Loucy (cell line): ENCODE results near the gene SHISAL1.

Source experiments
- H2AFZ ChIP-seq: fragments of 200-600 bp; sonication (generic); 2 replicates; pipeline ENCODE4 v1.6.0; 2016; ENCODE audit warnings: antibody characterized with exemption, mild to moderate bottlenecking, low read length, moderate library complexity
- H3F3A ChIP-seq: fragments of 200-600 bp; 2 replicates; pipeline ENCODE4 v1.6.0; 2016; ENCODE audit warnings: antibody characterized with exemption, low read depth, mild to moderate bottlenecking
- H3K27me3 ChIP-seq: fragments of 200-600 bp; sonication (generic); 2 replicates; pipeline ENCODE4 v1.6.1; 2014; ENCODE audit warnings: low read length, mild to moderate bottlenecking; ENCODE audit not compliant: insufficient read depth, poor library complexity, severe bottlenecking
- H3K36me3 ChIP-seq: fragments of 200-600 bp; sonication (generic); 2 replicates; pipeline ENCODE4 v1.6.1; 2016; ENCODE audit warnings: low read length; ENCODE audit not compliant: insufficient read depth
- H3K4me1 ChIP-seq: fragments of 200-600 bp; sonication (generic); 2 replicates; pipeline ENCODE4 v1.5.1; 2014; ENCODE audit warnings: low read length, mild to moderate bottlenecking; ENCODE audit not compliant: insufficient read depth, poor library complexity, severe bottlenecking
- H3K4me2 ChIP-seq: fragments of 200-600 bp; sonication (generic); 2 replicates; pipeline ENCODE4 v1.6.0; 2014; ENCODE audit warnings: antibody characterized with exemption, low read length, low read depth, mild to moderate bottlenecking; ENCODE audit not compliant: poor library complexity, severe bottlenecking
- H3K4me3 ChIP-seq: fragments of 200-600 bp; sonication (generic); 2 replicates; pipeline ENCODE4 v1.5.1; 2014; ENCODE audit warnings: low read length, mild to moderate bottlenecking, mixed read lengths; ENCODE audit not compliant: poor library complexity, severe bottlenecking
- H3K79me2 ChIP-seq: fragments of 200-600 bp; sonication (generic); 2 replicates; pipeline ENCODE4 v1.6.1; 2014; ENCODE audit warnings: low read length; ENCODE audit not compliant: insufficient read depth
- H3K9ac ChIP-seq: fragments of 200-600 bp; sonication (generic); 2 replicates; pipeline ENCODE4 v1.6.0; 2014; ENCODE audit warnings: mild to moderate bottlenecking, low read depth, low read length, moderate library complexity; ENCODE audit not compliant: poor library complexity, severe bottlenecking
- H3K9me2 ChIP-seq: fragments of 200-600 bp; sonication (generic); replicated peaks from 2 replicates; pipeline ENCODE4 v1.6.1; 2016; ENCODE audit warnings: low read depth, low read length, mixed read lengths
- H3K9me3 ChIP-seq: fragments of 200-600 bp; sonication (generic); 2 replicates; pipeline ENCODE4 v1.6.1; 2014; ENCODE audit warnings: mild to moderate bottlenecking, antibody characterized with exemption, low read length, low read depth; ENCODE audit not compliant: insufficient read depth
- H4K20me1 ChIP-seq: fragments of 200-600 bp; sonication (generic); 2 replicates; pipeline ENCODE4 v1.6.0; 2014; ENCODE audit warnings: antibody characterized with exemption, low read length, mild to moderate bottlenecking; ENCODE audit not compliant: insufficient read depth, poor library complexity, severe bottlenecking
- EZH2phosphoT487 ChIP-seq: fragments of 200-600 bp; IDR thresholded peaks from 2 replicates; pipeline ENCODE4 v1.6.1; 2018; ENCODE audit warnings: antibody characterized with exemption, mild to moderate bottlenecking, moderate library complexity, borderline replicate concordance
- TF ChIP-seq, protein P1 (sequence below): fragments of 200-600 bp; sonication (generic); conservative IDR thresholded peaks from 2 replicates; pipeline ENCODE4 v1.5.1; 2014; ENCODE audit warnings: mild to moderate bottlenecking, antibody characterized with exemption, low read length

The SHISAL1 gene

GRCh38 chr22:44206696-44207095, 106.1 kb downstream of the SHISAL1 start:
- Histone ChIP-seq H3K27me3 (no peaks in the 10 kb centered on the region), H3F3A (no peaks in the 10 kb centered on the region; the same call in 1 of the 2 replicates), H2AFZ (no peak overlapping the region), H3K9ac (no peak overlapping the region), H4K20me1 (no peaks in the 10 kb centered on the region), H3K36me3 (peaks cover 3% of the 10 kb centered on the region; the same call in 1 of the 2 replicates), H3K9me2 (no peaks in the 10 kb centered on the region), H3K4me1 (peaks cover 3% of the 10 kb centered on the region), H3K9me3 (peaks cover 10% of the 10 kb centered on the region; the same call in 1 of the 2 replicates), H3K79me2 (no peaks in the 10 kb centered on the region), H3K4me2 (no peak overlapping the region), H3K4me3 (no peak overlapping the region)
- TF ChIP-seq, protein P1, sequence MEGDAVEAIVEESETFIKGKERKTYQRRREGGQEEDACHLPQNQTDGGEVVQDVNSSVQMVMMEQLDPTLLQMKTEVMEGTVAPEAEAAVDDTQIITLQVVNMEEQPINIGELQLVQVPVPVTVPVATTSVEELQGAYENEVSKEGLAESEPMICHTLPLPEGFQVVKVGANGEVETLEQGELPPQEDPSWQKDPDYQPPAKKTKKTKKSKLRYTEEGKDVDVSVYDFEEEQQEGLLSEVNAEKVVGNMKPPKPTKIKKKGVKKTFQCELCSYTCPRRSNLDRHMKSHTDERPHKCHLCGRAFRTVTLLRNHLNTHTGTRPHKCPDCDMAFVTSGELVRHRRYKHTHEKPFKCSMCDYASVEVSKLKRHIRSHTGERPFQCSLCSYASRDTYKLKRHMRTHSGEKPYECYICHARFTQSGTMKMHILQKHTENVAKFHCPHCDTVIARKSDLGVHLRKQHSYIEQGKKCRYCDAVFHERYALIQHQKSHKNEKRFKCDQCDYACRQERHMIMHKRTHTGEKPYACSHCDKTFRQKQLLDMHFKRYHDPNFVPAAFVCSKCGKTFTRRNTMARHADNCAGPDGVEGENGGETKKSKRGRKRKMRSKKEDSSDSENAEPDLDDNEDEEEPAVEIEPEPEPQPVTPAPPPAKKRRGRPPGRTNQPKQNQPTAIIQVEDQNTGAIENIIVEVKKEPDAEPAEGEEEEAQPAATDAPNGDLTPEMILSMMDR: no peak
- no peak for TF ChIP-seq EZH2phosphoT487

GRCh38 chr22:44206330-44206645, 106.5 kb downstream of the SHISAL1 start:
- Histone ChIP-seq H3K27me3 (no peaks in the 10 kb centered on the region), H3F3A (no peaks in the 10 kb centered on the region; the same call in 1 of the 2 replicates), H2AFZ (no peak overlapping the region), H3K4me3 (no peak overlapping the region), H3K4me2 (no peak overlapping the region), H3K9me3 (peaks cover 10% of the 10 kb centered on the region; the same call in 1 of the 2 replicates), H3K4me1 (peaks cover 7% of the 10 kb centered on the region), H3K36me3 (peaks cover 3% of the 10 kb centered on the region; the same call in 1 of the 2 replicates), H3K9ac (no peak overlapping the region), H3K79me2 (no peaks in the 10 kb centered on the region), H3K9me2 (no peaks in the 10 kb centered on the region), H4K20me1 (no peaks in the 10 kb centered on the region)
- TF ChIP-seq, protein P1: no peak
- no peak for TF ChIP-seq EZH2phosphoT487

DNA sequence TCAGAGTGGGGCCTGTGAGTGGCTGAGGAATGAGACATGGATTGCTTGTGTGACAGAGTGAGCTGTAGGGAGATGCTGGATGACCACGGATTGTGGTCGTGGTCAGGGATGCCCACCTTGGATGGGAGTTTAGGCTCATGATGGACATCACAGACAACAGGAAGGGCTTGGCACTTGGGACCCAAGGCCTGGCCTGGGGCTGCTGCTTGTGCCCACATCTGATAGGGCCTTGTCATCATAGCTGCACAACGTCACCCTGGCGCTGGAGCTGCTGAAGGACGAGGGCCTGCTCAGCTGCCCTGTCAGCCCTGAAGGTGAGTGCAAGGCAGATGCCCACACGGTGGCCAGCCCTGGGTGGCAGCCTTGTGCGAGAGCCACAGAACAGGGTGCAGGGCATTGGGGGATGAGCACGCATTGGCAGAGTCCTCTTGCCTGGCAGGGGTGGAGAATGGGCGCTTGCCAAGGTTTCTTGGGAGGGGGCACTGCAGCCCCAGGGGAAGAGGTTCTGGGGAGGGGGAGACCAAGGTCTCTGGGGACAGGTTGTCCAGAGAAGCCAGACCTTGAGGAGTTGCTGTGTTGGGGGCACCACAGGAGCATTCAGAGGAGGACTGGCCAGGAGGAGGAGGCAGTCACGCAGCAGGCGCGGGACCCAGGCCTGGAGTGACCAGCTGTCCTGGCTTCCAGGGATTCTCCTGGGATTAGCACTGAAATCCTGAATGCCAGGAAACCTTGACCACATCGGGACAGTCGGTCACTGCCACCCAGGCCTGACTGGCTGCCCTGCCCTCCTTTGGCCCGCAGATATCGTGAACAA, 107.0 kb downstream of the SHISAL1 start:
- H3K9ac ChIP-seq: no peak overlapping the region
- peaks cover 10% of the 10 kb centered on the region; the same call in 1 of the 2 replicates for H3K9me3 ChIP-seq
- no peaks in the 10 kb centered on the region for H4K20me1 ChIP-seq
- no peak overlapping the region for H3K4me2 ChIP-seq
- no peaks in the 10 kb centered on the region for H3K9me2 ChIP-seq
- no peaks in the 10 kb centered on the region for H3K27me3 ChIP-seq
- H3K4me1 ChIP-seq: peaks cover 12% of the 10 kb centered on the region
- no peak overlapping the region for H3K4me3 ChIP-seq
- TF ChIP-seq, protein P1: no peak
- TF ChIP-seq EZH2phosphoT487: no peak
- no peaks in the 10 kb centered on the region; the same call in 1 of the 2 replicates for H3F3A ChIP-seq
- H3K79me2 ChIP-seq: no peaks in the 10 kb centered on the region
- no peak overlapping the region for H2AFZ ChIP-seq
- H3K36me3 ChIP-seq: peaks cover 3% of the 10 kb centered on the region; the same call in 1 of the 2 replicates
